NCI-H524 treated with DMSO at 0.1 percent for 48 hours (cell line): ENCODE measurements around the gene MAGEA10.
"Not testable (repeated sequence)": the region's sequence is repeated elsewhere in the genome, so short reads cannot be mapped to it uniquely, and the experiment has no call there.

Experiments used
- DNase-seq: peaks from one replicate; lab custom pipeline; 2025; lab: John Stamatoyannopoulos, UW

The MAGEA10 gene

DNA sequence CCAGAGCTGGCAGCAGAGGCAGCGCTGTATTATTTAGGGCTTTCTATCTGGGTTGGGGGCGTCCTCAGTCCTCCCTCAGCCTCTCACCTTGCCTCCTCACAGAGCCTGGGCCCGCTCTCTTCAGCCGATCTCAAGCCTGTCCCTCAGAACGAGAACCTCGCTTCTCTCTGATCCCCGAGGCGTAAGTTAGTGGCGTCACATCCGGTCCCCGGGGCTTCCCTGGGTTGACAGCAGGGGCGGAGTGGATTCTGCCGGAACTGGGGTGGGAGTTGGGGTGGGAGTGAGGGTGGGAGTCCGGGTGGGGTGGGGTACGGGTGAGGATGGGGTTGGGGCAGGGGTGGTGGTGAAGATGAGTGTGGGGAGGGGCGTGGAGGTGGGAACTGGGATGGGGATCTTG is at the start of gene MAGEA10:
TSS of gene MAGEA10 (minus strand) at position 190 of the 397 bp plus-strand sequence. CDS start 2,957 bp downstream, outside the sequence.
- DNase-seq, result no peak

DNA sequence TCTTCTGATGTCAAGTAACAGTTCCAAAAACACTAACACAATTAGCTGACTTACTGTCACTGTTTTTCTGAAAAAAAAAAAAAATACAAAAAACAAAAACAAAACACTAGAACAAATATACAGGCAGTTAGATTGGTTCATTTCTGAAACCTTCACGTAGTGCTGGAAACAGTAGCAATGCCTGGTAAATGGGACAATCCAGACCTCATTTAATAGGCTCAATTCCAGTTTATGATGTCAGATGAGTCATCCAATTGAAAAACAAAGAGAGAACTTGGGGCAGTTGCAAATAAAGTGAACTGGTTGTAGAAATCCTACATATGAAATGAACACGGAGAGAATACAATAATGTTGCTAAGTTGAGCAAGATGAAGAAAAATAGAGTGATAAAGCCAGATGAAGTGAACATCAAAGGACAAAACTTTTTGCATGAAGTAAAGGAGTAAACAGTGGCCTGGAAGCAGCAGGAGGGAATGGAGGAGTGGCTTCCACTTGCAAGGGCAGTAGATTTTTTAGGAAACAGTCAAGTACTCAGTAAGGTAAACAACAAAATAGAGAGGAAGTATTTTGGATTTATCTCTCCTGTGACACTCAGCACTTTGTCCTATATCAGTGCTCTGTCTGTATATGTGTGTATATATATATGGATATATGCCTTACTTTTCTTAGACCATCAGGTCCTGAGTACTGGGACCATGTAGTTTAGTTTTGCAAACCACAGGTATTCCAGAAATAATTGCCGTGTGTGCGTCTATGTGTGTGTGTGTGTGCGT is 39.3 kb upstream of the MAGEA10 start:
- no peak for DNase-seq

DNA sequence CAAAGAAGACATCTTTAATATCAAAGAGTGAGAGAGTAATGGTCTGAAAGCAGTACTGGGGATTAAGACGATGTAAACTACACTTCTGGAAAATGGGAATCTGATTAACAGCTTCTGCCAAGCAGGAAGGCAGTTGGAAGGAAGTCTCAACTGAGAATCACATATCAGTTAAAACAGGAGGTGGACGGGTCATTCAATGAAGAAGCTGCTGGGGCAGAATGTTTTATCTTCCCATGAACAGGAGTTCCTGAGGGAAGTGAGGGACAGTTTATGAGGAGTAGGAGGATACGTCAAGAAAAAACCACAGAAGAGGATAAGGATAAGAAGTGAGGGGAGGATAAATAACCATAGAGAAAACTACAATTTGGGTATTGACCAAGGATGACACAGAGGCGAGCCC is 38.7 kb upstream of the MAGEA10 start:
- DNase-seq, result no peak

DNA sequence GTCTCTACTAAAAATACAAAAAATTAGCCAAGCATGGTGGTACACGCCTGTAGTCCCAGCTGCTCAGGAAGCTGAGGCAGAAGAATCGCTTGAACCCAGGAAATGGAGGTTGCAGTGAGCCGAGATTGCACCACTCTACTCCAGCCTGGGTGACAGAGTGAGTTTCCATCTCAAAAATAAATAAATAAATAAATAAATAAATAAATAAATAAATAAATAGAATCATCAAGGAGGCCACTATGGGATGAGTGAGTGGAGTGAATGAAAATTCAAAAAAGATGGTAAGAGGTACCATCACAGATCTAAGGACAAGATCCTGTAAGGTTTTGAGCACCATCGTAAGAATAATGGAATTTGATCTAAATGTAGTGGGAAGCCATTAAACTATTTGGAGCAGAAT is 37.5 kb upstream of the MAGEA10 start:
- DNase-seq, result not testable (repeated sequence)

DNA sequence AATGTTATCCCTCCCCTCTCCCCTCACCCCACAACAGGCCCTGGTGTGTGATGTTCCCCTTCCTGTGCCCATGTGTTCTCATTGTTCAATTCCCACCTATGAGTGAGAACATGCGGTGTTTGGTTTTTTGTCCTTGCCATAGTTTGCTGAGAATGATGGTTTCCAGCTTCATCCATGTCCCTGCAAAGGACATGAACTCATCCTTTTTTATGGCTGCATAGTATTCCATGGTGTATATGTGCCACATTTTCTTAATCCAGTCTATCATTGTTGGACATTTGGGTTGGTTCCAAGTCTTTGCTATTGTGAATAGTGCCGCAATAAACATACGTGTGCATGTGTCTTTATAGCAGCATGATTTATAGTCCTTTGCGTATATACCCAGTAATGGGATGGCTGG is 35.5 kb upstream of the MAGEA10 start:
- DNase-seq, result not testable (repeated sequence)

DNA sequence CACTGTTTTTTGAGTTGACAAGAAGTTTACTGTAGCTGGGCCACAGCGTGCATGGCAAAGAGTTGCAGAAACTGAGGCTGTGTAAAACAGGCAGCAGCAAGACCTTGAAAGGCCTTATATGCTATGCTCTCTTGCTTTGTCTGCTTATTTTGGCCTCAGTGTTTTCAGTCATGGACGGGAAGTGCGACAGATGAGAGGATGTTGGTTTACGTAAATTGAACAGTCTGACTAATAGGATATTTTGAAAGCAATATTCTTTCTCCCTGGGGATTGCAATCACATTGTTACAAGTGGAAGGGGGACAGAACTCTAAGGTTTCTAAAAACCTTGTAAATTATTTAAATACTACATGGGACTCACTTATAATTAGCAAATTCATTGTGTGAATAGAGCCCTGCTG is 32.2 kb upstream of the MAGEA10 start:
- no peak for DNase-seq

DNA sequence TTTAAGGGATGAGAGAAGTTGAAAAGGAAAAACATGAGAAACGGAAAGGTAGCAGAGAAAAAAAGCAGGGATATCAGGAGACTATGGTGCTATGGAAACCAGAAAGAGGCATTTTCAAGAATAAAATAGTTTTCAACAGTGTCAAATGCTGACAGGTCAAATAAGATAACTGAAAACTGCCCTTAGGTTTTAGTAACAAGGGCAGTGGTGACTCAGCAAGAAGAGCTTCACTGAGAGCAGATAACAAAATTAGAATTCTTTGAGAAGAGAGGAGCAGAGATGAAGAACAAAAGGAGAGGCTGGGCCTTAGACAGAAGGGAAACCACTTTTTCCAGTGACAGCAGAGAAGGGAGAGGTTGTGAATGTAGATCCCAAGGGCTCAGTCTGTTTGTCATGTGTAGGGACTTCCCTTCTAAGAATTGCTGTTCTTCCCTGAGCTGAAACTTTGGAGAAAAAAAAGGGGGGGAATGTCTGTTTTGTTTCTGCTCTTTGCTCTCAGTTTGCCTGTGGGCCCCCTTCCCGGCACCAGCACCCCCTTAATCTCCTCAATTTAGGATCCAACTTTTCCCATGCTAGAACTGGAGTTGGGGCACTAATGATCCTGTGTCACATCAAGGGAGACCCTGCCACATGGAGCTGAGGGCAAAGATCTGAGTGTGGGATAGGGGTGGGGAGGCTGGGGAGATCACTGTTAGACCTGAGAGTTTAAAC is 26.8 kb upstream of the MAGEA10 start:
- DNase-seq, result no peak

DNA sequence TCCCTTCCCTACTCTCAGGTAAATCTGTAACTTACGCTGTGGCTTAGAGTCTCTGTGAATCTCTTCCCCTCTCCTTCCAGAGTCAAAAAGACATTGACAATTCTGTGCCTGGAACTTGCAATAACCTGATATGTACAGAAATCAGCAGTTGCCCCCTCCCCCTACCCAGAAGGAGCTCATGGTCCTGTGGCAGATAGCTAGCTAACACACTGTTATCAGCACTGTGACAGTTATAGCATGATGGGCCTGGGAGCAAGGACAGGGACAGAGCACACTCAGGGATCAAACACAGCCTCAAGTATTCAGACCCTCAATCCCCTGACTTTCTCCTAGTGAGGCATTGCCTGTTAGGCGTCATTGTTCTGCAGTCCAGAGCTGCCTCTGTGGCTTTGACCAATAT is 18.7 kb upstream of the MAGEA10 start:
- DNase-seq, result no peak

DNA sequence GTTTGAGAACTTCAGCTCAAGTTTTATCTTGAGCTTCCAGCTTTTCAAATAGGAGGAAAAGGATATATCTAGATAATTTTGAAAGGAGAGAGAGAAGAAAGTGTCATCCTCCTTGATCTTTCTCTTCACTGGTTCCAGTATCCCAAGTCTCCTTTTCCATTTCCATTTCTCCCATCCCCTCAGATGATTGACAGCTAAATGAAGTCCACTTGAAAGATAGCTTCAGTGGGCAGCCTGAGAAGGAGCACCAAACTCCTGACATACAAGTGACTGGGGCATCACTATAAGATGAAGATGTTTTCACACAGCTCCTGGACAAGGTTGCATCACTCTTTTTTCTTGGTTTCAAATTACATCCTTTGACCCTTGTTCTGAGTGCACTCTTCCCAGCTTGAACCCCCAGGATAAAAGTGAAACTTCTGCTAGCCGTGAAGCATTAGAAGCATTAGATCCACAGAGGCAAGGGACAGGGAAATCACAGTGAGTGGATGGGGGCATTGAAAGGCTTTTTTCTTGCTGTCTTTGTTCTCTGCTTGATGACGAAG is 17.5 kb upstream of the MAGEA10 start:
- DNase-seq, result no peak

DNA sequence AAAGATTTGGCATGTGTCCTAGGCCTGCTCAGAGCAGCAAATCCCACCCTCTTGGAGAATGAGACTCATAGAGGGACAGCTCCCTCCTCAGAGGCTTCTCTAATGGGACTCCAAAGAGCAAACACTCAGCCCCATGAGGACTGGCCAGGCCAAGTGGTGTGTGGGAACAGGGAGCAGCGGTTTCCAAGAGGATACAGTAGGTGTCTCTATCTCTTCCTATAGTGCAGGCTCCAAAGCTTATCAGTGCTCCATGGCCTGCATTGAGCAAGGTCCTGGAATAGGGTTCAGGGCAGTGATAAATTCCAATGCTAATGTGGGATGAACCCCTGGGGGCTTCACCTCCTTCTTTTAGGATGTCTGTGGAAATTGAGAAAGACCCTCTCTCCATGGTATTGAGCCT is 15.7 kb upstream of the MAGEA10 start:
- no peak for DNase-seq

DNA sequence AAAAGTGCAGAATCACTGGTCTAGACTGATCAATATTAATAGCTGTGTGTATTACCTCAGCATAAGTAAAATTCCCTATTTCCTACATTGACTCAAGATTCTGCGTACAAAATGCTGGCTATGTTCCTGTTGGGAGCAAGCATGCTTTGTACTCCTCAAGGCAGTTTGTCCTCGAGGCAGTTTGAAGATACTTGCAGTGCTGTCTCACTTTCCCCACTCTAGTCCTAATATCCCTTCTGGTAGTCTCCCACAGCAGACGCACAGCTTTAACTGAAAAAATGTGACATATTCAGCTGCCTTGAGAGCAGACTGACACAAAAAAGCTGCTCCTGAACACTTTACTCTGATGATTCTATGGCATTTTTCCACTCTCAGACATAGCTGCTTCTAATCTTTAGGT is 12.9 kb upstream of the MAGEA10 start:
- no peak for DNase-seq

DNA sequence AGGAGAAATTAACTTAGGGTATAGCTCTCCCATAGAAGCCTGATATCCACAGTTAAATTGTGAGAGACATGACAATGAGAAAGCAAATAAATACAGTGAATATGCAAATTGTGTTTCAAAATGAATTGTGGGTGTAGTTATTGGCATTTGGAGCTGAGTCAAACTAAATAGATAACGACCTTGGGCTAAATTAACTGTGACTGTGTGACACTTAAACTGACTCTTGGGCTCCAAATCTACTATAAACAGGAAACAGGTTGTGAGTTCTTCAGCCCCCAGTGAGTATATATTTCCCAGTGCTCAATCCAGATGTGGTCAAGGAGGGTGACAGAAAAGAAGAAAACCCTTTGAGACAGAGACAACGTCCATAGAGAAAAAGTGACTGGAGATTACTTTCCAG is 11.3 kb upstream of the MAGEA10 start:
- DNase-seq, result no peak

DNA sequence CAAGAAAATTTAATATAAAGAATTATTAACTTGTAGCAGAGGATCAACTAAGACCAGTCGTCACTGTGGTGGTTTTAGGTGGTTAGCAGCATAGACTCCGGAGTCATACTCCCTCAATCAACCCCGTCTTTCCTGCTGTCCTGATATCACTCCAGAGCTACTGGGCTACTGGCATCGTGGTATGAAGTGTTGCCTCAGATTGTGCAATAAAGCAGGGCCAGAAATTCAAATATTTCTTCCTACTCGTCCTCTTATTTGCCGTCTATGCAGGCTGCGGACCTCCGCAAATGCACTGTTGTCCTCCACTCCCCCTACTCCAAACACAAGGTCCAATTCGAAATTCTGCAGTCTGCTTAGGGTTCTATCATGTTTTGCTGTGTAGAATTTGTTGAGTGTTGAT is 1.2 kb upstream of the MAGEA10 start:
- DNase-seq, result no peak

DNA sequence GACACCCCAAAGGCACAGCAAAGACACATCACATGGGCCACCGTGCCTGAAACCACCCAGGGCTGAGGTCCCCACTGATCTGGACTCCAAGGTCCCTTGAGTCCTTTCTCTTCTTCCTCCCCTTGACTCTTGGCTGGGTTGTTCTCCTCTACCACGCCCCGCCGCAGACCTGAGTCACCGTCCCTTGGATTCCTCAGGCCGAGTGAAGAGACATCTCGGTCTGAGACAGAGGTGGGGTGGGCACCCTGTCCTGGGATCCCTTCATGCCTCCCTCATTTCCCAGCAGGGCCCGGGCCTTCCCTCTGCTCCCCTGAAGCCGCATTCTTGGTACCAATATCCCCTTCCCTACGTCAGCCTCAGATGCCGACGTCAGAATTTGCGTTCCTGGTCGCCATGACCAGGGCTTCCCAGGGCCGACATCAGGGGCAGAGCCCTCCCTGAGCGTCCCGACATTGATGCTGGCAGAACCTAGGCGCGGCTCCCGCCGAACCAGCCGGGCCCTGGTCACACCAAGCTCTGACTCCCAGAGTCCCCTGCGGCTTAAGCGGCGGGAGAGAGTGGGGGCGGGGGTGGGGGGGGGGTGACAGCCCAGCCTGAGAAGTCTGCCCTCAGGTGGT is 498 bp downstream of the MAGEA10 start:
- no peak for DNase-seq

DNA sequence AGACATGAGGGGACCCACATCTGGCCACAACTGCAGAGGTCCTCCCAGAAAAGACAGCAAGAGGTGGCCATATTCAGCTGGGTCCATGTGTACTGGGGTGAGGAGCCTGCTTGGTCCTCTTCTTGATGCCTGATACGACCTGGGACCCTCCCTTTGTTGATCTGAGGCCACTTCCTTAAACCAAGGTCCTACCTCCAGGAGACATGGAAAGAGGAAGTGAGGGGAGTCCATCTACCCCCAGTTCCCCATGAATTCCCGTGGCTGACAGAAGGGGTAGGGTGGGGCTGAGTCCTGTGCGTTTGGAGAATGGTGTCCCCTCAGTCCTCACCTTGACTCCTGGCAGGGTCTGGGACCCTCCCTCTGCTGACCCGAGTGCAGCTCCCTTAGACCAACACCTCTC is 2.1 kb downstream of the MAGEA10 start:
- DNase-seq, result no peak

DNA sequence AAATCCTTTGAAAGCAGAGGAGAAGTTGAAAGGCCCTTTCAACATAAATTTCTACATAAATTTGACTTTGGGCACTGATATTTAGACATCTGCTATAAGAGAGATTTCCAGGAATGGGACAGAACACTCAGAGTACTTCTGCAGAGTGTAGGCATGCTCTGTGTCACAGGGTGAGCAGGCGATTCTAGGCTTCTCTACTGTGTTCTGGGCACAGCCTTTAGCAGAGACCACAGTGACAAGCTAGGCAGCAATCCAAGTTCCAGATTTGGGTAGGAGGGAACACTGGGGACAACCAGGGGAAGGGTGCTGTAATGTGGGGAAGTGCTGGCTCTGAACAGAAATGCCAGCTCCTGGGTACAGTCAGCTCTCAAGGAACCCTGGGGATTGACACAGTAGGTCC is 6.9 kb downstream of the MAGEA10 start:
- no peak for DNase-seq

DNA sequence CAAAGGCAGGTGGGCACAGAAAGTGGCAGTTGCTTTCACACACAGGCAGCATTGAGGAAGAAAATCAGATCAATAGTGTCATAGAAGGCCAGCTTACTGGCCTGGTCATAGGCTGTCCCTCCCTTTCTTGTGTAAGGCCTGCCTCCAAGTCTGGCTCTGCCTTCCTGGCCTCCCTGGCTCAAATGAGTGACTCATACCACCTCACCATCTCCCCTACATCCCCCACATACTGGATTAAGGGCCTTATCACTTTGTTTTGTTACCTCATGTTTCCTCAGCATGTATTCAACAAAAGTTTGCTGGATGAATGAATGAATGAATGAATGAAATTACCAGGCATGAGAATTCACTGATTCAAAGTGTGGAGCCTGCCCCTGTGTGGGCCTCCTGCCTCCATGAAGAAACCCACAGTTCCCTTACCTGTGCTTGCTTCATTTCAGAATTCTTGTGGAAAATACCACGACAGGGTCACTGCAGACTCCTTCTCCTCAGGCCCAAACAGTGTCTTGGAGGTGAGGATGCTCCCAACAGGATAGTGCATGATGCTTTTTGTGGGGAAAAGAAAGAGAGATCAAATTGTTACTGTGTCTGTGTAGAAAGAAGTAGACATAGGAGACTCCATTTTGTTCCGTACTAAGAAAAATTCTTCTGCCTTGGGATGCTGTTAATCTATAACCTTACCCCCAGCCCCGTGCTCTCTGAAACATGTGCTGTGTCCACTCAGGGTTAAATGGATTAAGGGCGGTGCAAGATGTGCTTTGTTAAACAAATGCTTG is 9.1 kb downstream of the MAGEA10 start:
- DNase-seq, result not testable (repeated sequence)

DNA sequence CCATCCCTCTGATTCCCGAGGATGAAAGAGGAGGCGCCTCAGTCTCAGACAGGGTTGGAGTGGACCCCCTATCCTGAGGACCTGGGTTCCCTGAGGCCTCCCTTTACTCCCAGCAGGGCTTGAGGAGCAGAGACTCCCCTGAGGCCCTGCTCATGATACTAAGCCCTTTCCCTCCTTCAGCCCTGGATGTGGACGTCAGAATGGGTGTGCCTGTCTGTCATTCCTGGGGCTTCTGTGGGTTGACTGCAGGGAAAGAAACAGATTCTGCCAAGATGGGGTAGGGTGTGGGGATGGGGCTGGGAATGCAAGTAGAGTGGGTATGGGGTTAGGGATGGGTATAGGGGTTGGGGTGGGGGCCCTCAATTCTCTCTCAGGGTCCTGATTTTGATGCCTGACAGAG is 21.1 kb downstream of the MAGEA10 start:
- DNase-seq, result no peak

DNA sequence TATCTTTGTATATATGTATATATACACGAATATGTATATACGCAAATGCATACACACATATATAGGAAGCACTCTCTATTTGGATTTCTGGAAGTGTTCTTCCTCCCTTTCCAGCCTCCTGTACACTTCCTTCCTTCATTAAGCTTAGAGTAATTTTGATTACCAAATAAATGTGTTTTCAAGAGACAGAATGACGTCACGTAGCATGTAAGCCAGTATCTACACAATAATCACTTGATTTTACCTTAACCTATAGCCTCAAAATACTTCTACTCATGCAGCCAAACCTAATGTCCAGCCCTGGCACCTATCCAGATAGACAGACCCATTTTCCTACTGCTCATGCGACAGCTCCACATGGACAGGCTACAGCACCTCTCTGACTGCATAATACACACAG is 29.9 kb downstream of the MAGEA10 start:
- no peak for DNase-seq

DNA sequence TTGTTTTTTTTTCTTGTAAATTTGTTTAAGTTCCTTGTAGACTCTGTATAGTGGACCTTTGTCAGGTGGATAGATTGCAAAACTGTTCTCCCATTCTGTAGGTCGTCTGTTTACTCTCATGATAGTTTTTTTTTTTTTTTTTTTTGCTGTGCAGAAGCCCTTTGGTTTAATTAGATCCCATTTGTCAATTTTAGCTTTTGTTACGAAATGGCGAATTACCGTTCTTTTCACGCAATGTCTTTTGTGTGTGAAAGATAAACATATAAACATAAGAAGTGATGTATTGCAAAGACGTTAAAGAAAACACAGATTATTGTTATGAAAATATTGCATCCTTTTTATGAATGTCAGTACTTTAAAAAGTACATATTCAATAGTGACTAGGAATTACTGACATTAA is 34.5 kb downstream of the MAGEA10 start:
- no peak for DNase-seq

DNA sequence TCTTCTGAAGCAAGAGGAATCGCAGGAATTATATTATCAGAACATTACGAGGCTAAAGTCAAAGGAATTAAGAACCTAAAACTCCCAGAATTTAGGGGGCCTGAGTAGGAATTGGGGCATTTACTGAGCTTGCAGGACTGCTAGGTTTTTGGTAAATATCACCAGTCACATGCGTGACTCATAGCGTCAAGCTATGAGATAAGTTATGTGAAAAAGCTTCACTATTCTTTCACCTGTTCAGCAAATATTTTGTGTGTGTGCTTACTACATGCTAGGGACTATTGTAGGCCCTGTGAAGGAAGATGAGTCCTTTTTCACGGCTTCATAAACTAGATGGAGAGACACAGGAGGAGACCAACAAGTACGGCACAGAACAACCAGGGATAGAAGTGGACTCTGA is 52.2 kb downstream of the MAGEA10 start:
- DNase-seq, result no peak
